ENCODE data around the gene HNRNPH2.
A peak's percentile ranks its signal among the peaks of the same experiment; 100 is the strongest.

The HNRNPH2 gene

GRCh38 chrX:101419489-101419888, 11.5 kb downstream of the HNRNPH2 start:
- H3K4me3 ChIP-seq (ENCODE audit: low read length): no peak overlapping the region
- no peaks in the 10 kb centered on the region for H3K36me3 ChIP-seq (ENCODE audit: control insufficient read depth, insufficient read depth, low read length, severe bottlenecking)
- no peak for DNase-seq (ENCODE audit: low read depth)
- peaks cover 4% of the 10 kb centered on the region for H3K27me3 ChIP-seq (replicated peaks; ENCODE audit: control insufficient read depth, insufficient read depth, low read length)
- H3K9ac ChIP-seq (ENCODE audit: low read length): no peak overlapping the region
- H3K4me1 ChIP-seq (ENCODE audit: control insufficient read depth, insufficient read depth, low read length): peaks cover 20% of the 10 kb centered on the region
- no peaks in the 10 kb centered on the region for H3K9me3 ChIP-seq (ENCODE audit: control insufficient read depth, low read length)

GRCh38 chrX:101427954-101428353, 19.9 kb downstream of the HNRNPH2 start:
- Histone ChIP-seq H3K4me3 (ENCODE audit: low read length) (no peak overlapping the region), H3K9ac (ENCODE audit: low read length) (no peak overlapping the region), H3K9me3 (ENCODE audit: control insufficient read depth, low read length) (peaks cover 12% of the 10 kb centered on the region), H3K36me3 (ENCODE audit: control insufficient read depth, insufficient read depth, low read length, severe bottlenecking) (no peaks in the 10 kb centered on the region), H3K27me3 (replicated peaks; ENCODE audit: control insufficient read depth, insufficient read depth, low read length) (no peaks in the 10 kb centered on the region), H3K4me1 (ENCODE audit: control insufficient read depth, insufficient read depth, low read length) (peaks cover 6% of the 10 kb centered on the region)
- DNase-seq (ENCODE audit: low read depth): no peak

DNA sequence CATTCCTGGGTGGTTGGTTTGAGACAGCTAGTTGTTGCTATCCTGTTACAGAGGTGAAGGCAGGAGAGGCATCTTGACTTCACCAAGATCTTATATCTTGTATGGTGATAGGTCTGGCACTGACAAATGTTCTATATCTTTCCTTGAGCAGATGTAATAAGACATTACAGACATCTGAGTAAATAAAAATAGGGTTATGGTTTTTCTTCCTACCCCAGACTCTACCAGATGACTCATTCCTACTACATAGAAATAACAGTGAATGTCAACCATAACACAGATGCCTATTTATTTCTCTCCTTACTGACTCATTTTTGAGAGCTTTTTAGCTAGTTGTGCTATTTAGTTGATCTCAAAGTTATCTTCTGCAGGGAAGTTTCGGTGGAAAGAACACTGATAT, 21.9 kb downstream of the HNRNPH2 start:
- Histone ChIP-seq H3K36me3 (ENCODE audit: control insufficient read depth, insufficient read depth, low read length, severe bottlenecking) (no peaks in the 10 kb centered on the region), H3K9ac (ENCODE audit: low read length) (no peak overlapping the region), H3K4me1 (ENCODE audit: control insufficient read depth, insufficient read depth, low read length) (peaks cover 6% of the 10 kb centered on the region), H3K9me3 (ENCODE audit: control insufficient read depth, low read length) (peaks cover 12% of the 10 kb centered on the region), H3K27me3 (replicated peaks; ENCODE audit: control insufficient read depth, insufficient read depth, low read length) (no peaks in the 10 kb centered on the region), H3K4me3 (ENCODE audit: low read length) (no peak overlapping the region)
- DNase-seq (ENCODE audit: low read depth): peak; percentile 40

DNA sequence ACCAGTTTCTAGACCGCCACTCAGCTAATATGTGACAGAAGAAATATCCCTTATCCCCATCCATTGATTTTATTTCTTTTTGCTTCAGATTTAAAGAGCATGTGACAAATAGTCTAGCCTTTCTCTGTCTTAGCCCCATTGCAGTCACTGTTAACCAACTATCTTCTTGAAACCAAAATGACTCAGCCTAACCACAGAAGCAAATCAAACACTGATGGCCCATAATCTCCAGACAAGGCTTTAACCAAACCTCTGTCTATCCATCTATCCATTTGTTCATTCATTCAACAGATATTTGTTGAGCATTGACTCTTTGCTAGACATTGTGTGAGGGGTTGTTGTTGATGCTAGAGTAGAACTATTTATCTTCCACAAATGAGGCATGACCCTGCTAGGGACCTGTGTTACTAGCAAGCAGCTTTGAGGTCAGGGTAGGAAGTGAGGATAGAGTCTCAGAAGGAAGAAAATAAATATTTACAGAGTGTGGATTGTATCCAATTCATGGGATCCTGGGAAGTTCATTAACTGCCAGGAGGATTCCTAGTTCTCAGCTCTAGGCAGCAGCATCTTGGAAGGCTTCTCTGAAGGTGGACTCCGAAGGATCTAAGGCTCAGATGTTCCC, 22.5 kb downstream of the HNRNPH2 start:
- Histone ChIP-seq H3K9me3 (ENCODE audit: control insufficient read depth, low read length) (peaks cover 12% of the 10 kb centered on the region), H3K27me3 (replicated peaks; ENCODE audit: control insufficient read depth, insufficient read depth, low read length) (no peaks in the 10 kb centered on the region), H3K36me3 (ENCODE audit: control insufficient read depth, insufficient read depth, low read length, severe bottlenecking) (no peaks in the 10 kb centered on the region), H3K9ac (ENCODE audit: low read length) (no peak overlapping the region), H3K4me1 (ENCODE audit: control insufficient read depth, insufficient read depth, low read length) (peaks cover 6% of the 10 kb centered on the region), H3K4me3 (ENCODE audit: low read length) (no peak overlapping the region)
- no peak for DNase-seq (ENCODE audit: low read depth)

DNA sequence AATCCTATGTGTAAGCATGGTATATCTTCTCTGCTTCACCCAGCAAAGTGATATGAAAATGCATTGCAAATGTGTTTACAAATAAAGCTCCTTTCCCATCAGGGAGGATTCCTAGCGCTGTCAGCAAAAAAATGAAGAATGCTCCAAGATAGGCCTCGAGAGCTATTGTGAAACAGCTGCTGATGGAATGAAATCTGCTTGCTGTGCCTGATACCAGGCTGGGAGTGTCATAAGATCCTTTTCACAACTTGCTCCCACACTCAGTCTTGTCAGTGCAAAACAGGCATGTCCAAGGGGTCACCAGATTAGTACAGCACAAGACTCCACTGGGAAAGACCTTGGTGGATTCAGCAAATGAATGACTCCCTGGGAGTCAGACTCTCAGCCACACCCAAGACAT, 34.1 kb downstream of the HNRNPH2 start:
- peak; percentile 42 for DNase-seq (ENCODE audit: low read depth)
- peaks cover 9% of the 10 kb centered on the region for H3K4me1 ChIP-seq (ENCODE audit: control insufficient read depth, insufficient read depth, low read length)
- peaks cover 4% of the 10 kb centered on the region for H3K36me3 ChIP-seq (ENCODE audit: control insufficient read depth, insufficient read depth, low read length, severe bottlenecking)
- H3K4me3 ChIP-seq (ENCODE audit: low read length): no peak overlapping the region
- H3K9ac ChIP-seq (ENCODE audit: low read length): no peak overlapping the region
- H3K9me3 ChIP-seq (ENCODE audit: control insufficient read depth, low read length): no peaks in the 10 kb centered on the region
- no peaks in the 10 kb centered on the region for H3K27me3 ChIP-seq (replicated peaks; ENCODE audit: control insufficient read depth, insufficient read depth, low read length)

DNA sequence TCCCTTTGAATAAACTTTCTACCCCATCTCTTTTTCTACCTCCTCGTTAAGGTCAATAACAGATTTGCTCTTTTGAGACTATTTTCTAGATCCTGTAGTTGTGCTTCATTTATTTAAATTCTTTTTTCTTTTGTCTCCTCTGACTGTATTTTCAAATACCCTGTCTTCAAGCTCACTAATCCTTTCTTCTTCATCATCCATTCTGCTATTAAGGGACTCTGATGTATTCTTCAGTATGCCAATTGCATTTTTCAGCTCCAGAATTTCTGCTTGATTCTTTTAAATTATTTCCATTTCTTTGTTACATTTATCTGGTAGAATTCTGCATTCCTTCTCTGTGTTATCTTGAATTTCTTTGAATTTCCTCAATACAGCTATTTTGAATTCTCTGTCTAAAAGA, 41.3 kb downstream of the HNRNPH2 start:
- peaks cover 2% of the 10 kb centered on the region for H3K36me3 ChIP-seq (ENCODE audit: control insufficient read depth, insufficient read depth, low read length, severe bottlenecking)
- H3K27me3 ChIP-seq (replicated peaks; ENCODE audit: control insufficient read depth, insufficient read depth, low read length): no peaks in the 10 kb centered on the region
- H3K9me3 ChIP-seq (ENCODE audit: control insufficient read depth, low read length): peaks cover 8% of the 10 kb centered on the region
- DNase-seq (ENCODE audit: low read depth): no peak
- peaks cover 10% of the 10 kb centered on the region for H3K4me1 ChIP-seq (ENCODE audit: control insufficient read depth, insufficient read depth, low read length)
- H3K4me3 ChIP-seq (ENCODE audit: low read length): no peak overlapping the region
- H3K9ac ChIP-seq (ENCODE audit: low read length): no peak overlapping the region

GRCh38 chrX:101450085-101450484, 42.1 kb downstream of the HNRNPH2 start:
- DNase-seq (ENCODE audit: low read depth): no peak
- H3K9ac ChIP-seq (ENCODE audit: low read length): no peak overlapping the region

DNA sequence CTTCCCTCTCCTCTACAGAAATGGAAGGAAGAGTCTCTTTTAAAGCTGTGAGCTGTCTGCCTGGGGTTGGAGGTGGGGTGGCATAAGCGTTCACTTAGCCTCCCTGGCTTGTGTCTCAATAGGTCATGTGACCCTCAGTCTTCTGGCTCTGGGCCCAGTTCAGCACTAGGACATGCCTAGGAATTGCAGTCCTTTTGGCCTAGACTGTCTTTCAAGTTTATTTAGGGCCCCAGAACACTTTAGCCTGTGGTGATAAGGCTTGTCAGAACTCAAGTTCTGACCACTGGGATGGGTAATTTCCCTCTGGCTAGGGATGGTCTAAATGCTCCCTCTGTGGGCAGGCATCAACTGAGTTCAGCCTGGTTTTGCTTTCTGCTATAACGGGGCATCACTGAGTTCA, 42.9 kb downstream of the HNRNPH2 start:
- H3K36me3 ChIP-seq (ENCODE audit: control insufficient read depth, insufficient read depth, low read length, severe bottlenecking): no peaks in the 10 kb centered on the region
- no peaks in the 10 kb centered on the region for H3K27me3 ChIP-seq (replicated peaks; ENCODE audit: control insufficient read depth, insufficient read depth, low read length)
- peaks cover 10% of the 10 kb centered on the region for H3K4me1 ChIP-seq (ENCODE audit: control insufficient read depth, insufficient read depth, low read length)

More at GRCh38 chrX:101450085-101450484, 42.1 kb downstream of the HNRNPH2 start:
- Histone ChIP-seq H3K4me1 (ENCODE audit: control insufficient read depth, insufficient read depth, low read length) (peaks cover 10% of the 10 kb centered on the region), H3K4me3 (ENCODE audit: low read length) (no peak overlapping the region), H3K36me3 (ENCODE audit: control insufficient read depth, insufficient read depth, low read length, severe bottlenecking) (no peaks in the 10 kb centered on the region), H3K9me3 (ENCODE audit: control insufficient read depth, low read length) (peaks cover 8% of the 10 kb centered on the region), H3K27me3 (replicated peaks; ENCODE audit: control insufficient read depth, insufficient read depth, low read length) (no peaks in the 10 kb centered on the region)

DNA sequence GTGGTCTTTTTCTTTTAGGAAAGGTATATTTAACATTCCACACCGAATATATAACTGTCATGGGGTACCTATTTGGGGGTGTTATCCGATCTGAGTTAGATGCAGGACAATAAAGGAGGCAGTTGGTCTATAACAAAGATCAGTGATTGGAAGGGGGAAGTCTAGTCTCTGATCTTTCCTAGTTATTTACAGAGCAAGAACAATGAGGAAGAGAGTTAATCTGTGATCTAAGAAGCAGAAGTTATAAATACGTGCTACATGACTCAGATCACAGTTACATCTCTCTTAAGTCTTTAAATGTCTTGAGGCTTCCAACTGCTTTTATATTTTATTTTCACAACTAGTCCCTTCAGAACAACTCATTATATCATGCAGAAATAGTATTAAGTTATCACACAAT, 44.0 kb downstream of the HNRNPH2 start:
- DNase-seq (ENCODE audit: low read depth): no peak
- H3K4me1 ChIP-seq (ENCODE audit: control insufficient read depth, insufficient read depth, low read length): peaks cover 10% of the 10 kb centered on the region
- H3K27me3 ChIP-seq (replicated peaks; ENCODE audit: control insufficient read depth, insufficient read depth, low read length): no peaks in the 10 kb centered on the region
- H3K4me3 ChIP-seq (ENCODE audit: low read length): no peak overlapping the region
- H3K9me3 ChIP-seq (ENCODE audit: control insufficient read depth, low read length): peaks cover 8% of the 10 kb centered on the region
- H3K9ac ChIP-seq (ENCODE audit: low read length): no peak overlapping the region
- H3K36me3 ChIP-seq (ENCODE audit: control insufficient read depth, insufficient read depth, low read length, severe bottlenecking): no peaks in the 10 kb centered on the region

More for the DNA sequence above, 42.9 kb downstream of the HNRNPH2 start:
- Histone ChIP-seq H3K4me3 (ENCODE audit: low read length) (no peak overlapping the region), H3K9me3 (ENCODE audit: control insufficient read depth, low read length) (peaks cover 8% of the 10 kb centered on the region), H3K9ac (ENCODE audit: low read length) (no peak overlapping the region)
- DNase-seq (ENCODE audit: low read depth): peak; percentile 48

- peak; percentile 8 for DNase-seq (ENCODE audit: low read depth)
- Histone ChIP-seq H3K4me3 (ENCODE audit: low read length) (no peak overlapping the region), H3K27me3 (replicated peaks; ENCODE audit: control insufficient read depth, insufficient read depth, low read length) (no peaks in the 10 kb centered on the region), H3K9ac (ENCODE audit: low read length) (no peak overlapping the region), H3K9me3 (ENCODE audit: control insufficient read depth, low read length) (no peaks in the 10 kb centered on the region), H3K36me3 (ENCODE audit: control insufficient read depth, insufficient read depth, low read length, severe bottlenecking) (no peaks in the 10 kb centered on the region), H3K4me1 (ENCODE audit: control insufficient read depth, insufficient read depth, low read length) (no peaks in the 10 kb centered on the region)
These were observed 52.6 kb downstream of the HNRNPH2 start for GRCh38 chrX:101460669-101461068.

- Histone ChIP-seq H3K9ac (ENCODE audit: low read length) (no peak overlapping the region), H3K4me1 (ENCODE audit: control insufficient read depth, insufficient read depth, low read length) (no peaks in the 10 kb centered on the region), H3K27me3 (replicated peaks; ENCODE audit: control insufficient read depth, insufficient read depth, low read length) (no peaks in the 10 kb centered on the region), H3K36me3 (ENCODE audit: control insufficient read depth, insufficient read depth, low read length, severe bottlenecking) (no peaks in the 10 kb centered on the region), H3K9me3 (ENCODE audit: control insufficient read depth, low read length) (no peaks in the 10 kb centered on the region), H3K4me3 (ENCODE audit: low read length) (no peak overlapping the region)
- peak; percentile 36 for DNase-seq (ENCODE audit: low read depth)
These were observed 54.9 kb downstream of the HNRNPH2 start for GRCh38 chrX:101462892-101463291.
